H9 (cell line): ENCODE data around the gene INSYN2B. TPM values are rescaled to one million over a fixed set of nuclear protein-coding genes. Genes with fewer than 3 reads are reported as not detected.

Experiments used
- DNase-seq: peaks from one replicate; pipeline ENCODE4 v3.0.0-alpha.2; 2017
- H2AFZ ChIP-seq: one replicate; pipeline ENCODE4 v1.6.1; 2013; ENCODE audit warnings: mild to moderate bottlenecking, low read length, control low read depth, moderate library complexity
- H2AK5ac ChIP-seq: 2 replicates; pipeline ENCODE4 v1.6.1; 2013; ENCODE audit warnings: low read length, control low read depth, mixed read lengths; ENCODE audit not compliant: insufficient read length
- H2BK120ac ChIP-seq: one replicate; pipeline ENCODE4 v1.6.1; 2013; ENCODE audit warnings: low read depth, mild to moderate bottlenecking, low read length, control low read depth, inconsistent platforms; ENCODE audit not compliant: poor library complexity, severe bottlenecking
- H2BK12ac ChIP-seq: 2 replicates; pipeline ENCODE4 v1.6.1; 2013; ENCODE audit warnings: low read length, control low read depth, mixed read lengths, low read depth; ENCODE audit not compliant: insufficient read length
- H2BK15ac ChIP-seq: 2 replicates; pipeline ENCODE4 v1.6.1; 2013; ENCODE audit warnings: low read depth, low read length, control low read depth
- H2BK20ac ChIP-seq: one replicate; pipeline ENCODE4 v1.6.1; 2013; ENCODE audit warnings: low read depth, mild to moderate bottlenecking, low read length, control low read depth, inconsistent platforms; ENCODE audit not compliant: poor library complexity, severe bottlenecking
- H2BK5ac ChIP-seq: 2 replicates; pipeline ENCODE4 v1.6.1; 2013; ENCODE audit warnings: low read length, control low read depth, mixed read lengths; ENCODE audit not compliant: insufficient read length
- H3K14ac ChIP-seq: 2 replicates; pipeline ENCODE4 v1.6.1; 2013; ENCODE audit warnings: low read length, control low read depth; ENCODE audit not compliant: insufficient read depth
- H3K18ac ChIP-seq: 2 replicates; pipeline ENCODE4 v1.6.1; 2013; ENCODE audit warnings: low read depth, mild to moderate bottlenecking, mixed read lengths, low read length, control low read depth; ENCODE audit not compliant: insufficient read length
- H3K23ac ChIP-seq: 2 replicates; pipeline ENCODE4 v1.6.1; 2013; ENCODE audit warnings: low read length, control low read depth, mixed read lengths, low read depth; ENCODE audit not compliant: insufficient read length
- H3K23me2 ChIP-seq: 2 replicates; pipeline ENCODE4 v1.6.1; 2013; ENCODE audit warnings: low read depth, mild to moderate bottlenecking, mixed read lengths, low read length, control low read depth; ENCODE audit not compliant: insufficient read length, poor library complexity, severe bottlenecking
- H3K27ac ChIP-seq: 2 replicates; pipeline ENCODE4 v1.5.1; 2013; ENCODE audit warnings: low read length, control low read depth, mixed read lengths, low read depth; ENCODE audit not compliant: insufficient read length
- H3K27me3 ChIP-seq: 2 replicates; pipeline ENCODE4 v1.6.1; 2013; ENCODE audit warnings: low read length, control low read depth, inconsistent platforms; ENCODE audit not compliant: insufficient read depth
- H3K4ac ChIP-seq: 2 replicates; pipeline ENCODE4 v1.6.1; 2013; ENCODE audit warnings: low read depth, mild to moderate bottlenecking, control low read depth, inconsistent platforms, low read length, moderate library complexity
- H3K4me1 ChIP-seq: 2 replicates; pipeline ENCODE4 v1.6.1; 2013; ENCODE audit warnings: low read length, control low read depth, inconsistent platforms; ENCODE audit not compliant: insufficient read depth
- H3K4me2 ChIP-seq: 2 replicates; pipeline ENCODE4 v1.6.1; 2013; ENCODE audit warnings: low read length, control low read depth, mixed read lengths; ENCODE audit not compliant: insufficient read length, insufficient read depth
- H3K56ac ChIP-seq: 2 replicates; pipeline ENCODE4 v1.6.1; 2013; ENCODE audit warnings: low read depth, mild to moderate bottlenecking, mixed read lengths, low read length, control low read depth; ENCODE audit not compliant: insufficient read length
- H3K79me1 ChIP-seq: 2 replicates; pipeline ENCODE4 v1.6.1; 2013; ENCODE audit warnings: low read depth, mild to moderate bottlenecking, moderate library complexity, low read length, control low read depth, inconsistent platforms; ENCODE audit not compliant: insufficient read depth, poor library complexity, severe bottlenecking
- H3K79me2 ChIP-seq: 2 replicates; pipeline ENCODE4 v1.6.1; 2013; ENCODE audit warnings: low read length, control low read depth, inconsistent platforms; ENCODE audit not compliant: insufficient read depth
- H3K9ac ChIP-seq: 2 replicates; pipeline ENCODE4 v1.6.1; 2013; ENCODE audit warnings: low read length, control low read depth, mixed read lengths; ENCODE audit not compliant: insufficient read length; ENCODE audit errors: extremely low read depth
- H3K9me3 ChIP-seq: one replicate; pipeline ENCODE4 v1.6.1; 2013; ENCODE audit warnings: low read depth, low read length, inconsistent platforms; ENCODE audit not compliant: control insufficient read depth
- H3T11ph ChIP-seq: one replicate; pipeline ENCODE4 v1.6.1; 2013; ENCODE audit warnings: mild to moderate bottlenecking, low read length, control low read depth, inconsistent platforms
- H4K20me1 ChIP-seq: one replicate; pipeline ENCODE4 v1.6.1; 2013; ENCODE audit not compliant: control insufficient read depth, insufficient read length, insufficient read depth
- H4K5ac ChIP-seq: 2 replicates; pipeline ENCODE4 v1.6.1; 2013; ENCODE audit warnings: low read depth, mild to moderate bottlenecking, mixed read lengths, low read length, control low read depth; ENCODE audit not compliant: insufficient read length
- H4K8ac ChIP-seq: replicated peaks from 2 replicates; pipeline ENCODE4 v1.6.1; 2013; ENCODE audit warnings: low read length, control low read depth, mixed read lengths, low read depth; ENCODE audit not compliant: insufficient read length
- H4K91ac ChIP-seq: 2 replicates; pipeline ENCODE4 v1.6.1; 2013; ENCODE audit warnings: low read depth, mild to moderate bottlenecking, moderate library complexity, mixed read lengths, low read length, control low read depth; ENCODE audit not compliant: insufficient read length
- H3K27ac Mint-ChIP-seq, 3 experiments: 2 replicates in 2 of 3; 3 replicates in 1 of 3; pipeline ENCODE4 v1.8.0; 2020 to 2021; ENCODE audit warnings: mixed read lengths in 3 of 3, mild to moderate bottlenecking in 1 of 3, moderate library complexity in 1 of 3
- H3K27me3 Mint-ChIP-seq: 2 replicates; pipeline ENCODE4 v1.8.0; 2021; ENCODE audit warnings: low read depth, mild to moderate bottlenecking, moderate library complexity, mixed read lengths
- H3K36me3 Mint-ChIP-seq, 3 experiments: 2 replicates in 2 of 3; 3 replicates in 1 of 3; pipeline ENCODE4 v1.8.0; 2020 to 2021; ENCODE audit warnings: low read depth in 3 of 3, mixed read lengths in 3 of 3; ENCODE audit not compliant: insufficient read depth in 1 of 3
- H3K4me1 Mint-ChIP-seq, 2 experiments: 2 replicates each; pipeline ENCODE4 v1.8.0; 2020; ENCODE audit warnings: mixed read lengths in 2 of 2
- H3K4me3 Mint-ChIP-seq, 2 experiments: 2 replicates in 1 of 2; 3 replicates in 1 of 2; pipeline ENCODE4 v1.8.0; 2020 to 2021; ENCODE audit warnings: mild to moderate bottlenecking in 2 of 2, mixed read lengths in 2 of 2, moderate library complexity in 1 of 2
- H3K9me3 Mint-ChIP-seq, 2 experiments: 2 replicates in 1 of 2; 3 replicates in 1 of 2; pipeline ENCODE4 v1.8.0; 2020; ENCODE audit warnings: mild to moderate bottlenecking in 2 of 2, mixed read lengths in 2 of 2, moderate library complexity in 1 of 2
- WGBS: extraction: QIAGEN DNeasy Blood & Tissue Kit; methylation state at CpG from one replicate; pipeline ENCODE4 v1.1.7; 2013; ENCODE audit warnings: missing lambda C conversion rate, low lambda C conversion rate, mixed read lengths; ENCODE audit not compliant: insufficient read length; ENCODE audit errors: extremely low coverage; 5-methylcytosine and 5-hydroxymethylcytosine counted together
- total RNA-seq: library from RNA; stranded (reverse); gene quantifications from 2 replicates; pipeline ENCODE4 v1.2.1, GENCODE V29; 2021
- TF ChIP-seq, protein P1 (sequence below): fragments of 200-600 bp; sonication (generic); conservative IDR thresholded peaks from 3 replicates; pipeline ENCODE4 v1.8.0; 2021; ENCODE audit warnings: antibody characterized with exemption, mild to moderate bottlenecking

INSYN2B gene
- total RNA-seq, 1 experiment from 2014 or later = not detected

DNA sequence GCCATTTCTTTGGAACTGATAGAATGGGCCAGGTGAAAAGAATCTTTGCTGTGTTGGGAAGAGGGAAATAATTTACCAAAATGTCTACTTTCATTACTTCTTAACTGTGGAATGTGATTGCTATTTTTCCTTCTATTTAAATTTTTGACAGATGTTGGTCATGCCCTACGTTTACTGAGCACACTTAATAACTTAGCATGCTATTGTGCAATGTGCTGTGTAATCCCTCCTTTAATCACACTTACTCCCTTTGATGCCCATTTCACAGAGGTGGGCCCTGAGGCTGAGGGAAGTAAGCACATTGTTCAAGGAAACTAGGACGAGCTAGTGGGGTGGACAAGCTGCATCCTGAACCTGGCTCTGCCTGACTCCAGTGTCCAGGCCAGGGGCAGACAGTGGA lies 47.8 kb upstream of the INSYN2B start:
- Histone ChIP-seq H3K27ac (no peak overlapping the region), H3K23ac (no peak overlapping the region), H3K9ac (no peak overlapping the region), H3K18ac (no peak overlapping the region), H2BK5ac (no peak overlapping the region), H3K4me2 (no peak overlapping the region), H4K20me1 (no peaks in the 10 kb centered on the region), H3K4ac (no peak overlapping the region), H3K56ac (no peak overlapping the region), H3K79me2 (no peaks in the 10 kb centered on the region), H2BK12ac (no peak overlapping the region), H3K4me1 (no peaks in the 10 kb centered on the region), H3K27me3 (no peaks in the 10 kb centered on the region), H4K91ac (no peak overlapping the region), H2AK5ac (no peak overlapping the region), H3K79me1 (no peaks in the 10 kb centered on the region), H3T11ph (no peak overlapping the region), H3K23me2 (no peaks in the 10 kb centered on the region), H3K9me3 (no peaks in the 10 kb centered on the region), H2BK20ac (no peak overlapping the region), H3K14ac (no peak overlapping the region), H4K8ac (no peak overlapping the region), H2AFZ (no peak overlapping the region), H4K5ac (no peak overlapping the region), H2BK15ac (no peak overlapping the region), H2BK120ac (no peak overlapping the region)
- Mint-ChIP-seq H3K27me3 (peaks cover under 1% of the 10 kb centered on the region; the same call in 1 of the 2 replicates), H3K4me3 (no peak overlapping the region), H3K27ac (peak overlapping the region in 1 of 3 experiments; percentile 63; a peak in 1 of 7 replicates), H3K36me3 (no peaks in the 10 kb centered on the region), H3K4me1 (no peaks in the 10 kb centered on the region; a peak in 1 of 4 replicates), H3K9me3 (no peaks in the 10 kb centered on the region; a peak in 1 of 5 replicates)
- WGBS = no CpG with 5 or more reads among the region's 2 CpGs
- DNase-seq = no peak
- TF ChIP-seq, protein P1, sequence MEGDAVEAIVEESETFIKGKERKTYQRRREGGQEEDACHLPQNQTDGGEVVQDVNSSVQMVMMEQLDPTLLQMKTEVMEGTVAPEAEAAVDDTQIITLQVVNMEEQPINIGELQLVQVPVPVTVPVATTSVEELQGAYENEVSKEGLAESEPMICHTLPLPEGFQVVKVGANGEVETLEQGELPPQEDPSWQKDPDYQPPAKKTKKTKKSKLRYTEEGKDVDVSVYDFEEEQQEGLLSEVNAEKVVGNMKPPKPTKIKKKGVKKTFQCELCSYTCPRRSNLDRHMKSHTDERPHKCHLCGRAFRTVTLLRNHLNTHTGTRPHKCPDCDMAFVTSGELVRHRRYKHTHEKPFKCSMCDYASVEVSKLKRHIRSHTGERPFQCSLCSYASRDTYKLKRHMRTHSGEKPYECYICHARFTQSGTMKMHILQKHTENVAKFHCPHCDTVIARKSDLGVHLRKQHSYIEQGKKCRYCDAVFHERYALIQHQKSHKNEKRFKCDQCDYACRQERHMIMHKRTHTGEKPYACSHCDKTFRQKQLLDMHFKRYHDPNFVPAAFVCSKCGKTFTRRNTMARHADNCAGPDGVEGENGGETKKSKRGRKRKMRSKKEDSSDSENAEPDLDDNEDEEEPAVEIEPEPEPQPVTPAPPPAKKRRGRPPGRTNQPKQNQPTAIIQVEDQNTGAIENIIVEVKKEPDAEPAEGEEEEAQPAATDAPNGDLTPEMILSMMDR = no peak
